ENCODE results near the gene ABCA2.

DNA sequence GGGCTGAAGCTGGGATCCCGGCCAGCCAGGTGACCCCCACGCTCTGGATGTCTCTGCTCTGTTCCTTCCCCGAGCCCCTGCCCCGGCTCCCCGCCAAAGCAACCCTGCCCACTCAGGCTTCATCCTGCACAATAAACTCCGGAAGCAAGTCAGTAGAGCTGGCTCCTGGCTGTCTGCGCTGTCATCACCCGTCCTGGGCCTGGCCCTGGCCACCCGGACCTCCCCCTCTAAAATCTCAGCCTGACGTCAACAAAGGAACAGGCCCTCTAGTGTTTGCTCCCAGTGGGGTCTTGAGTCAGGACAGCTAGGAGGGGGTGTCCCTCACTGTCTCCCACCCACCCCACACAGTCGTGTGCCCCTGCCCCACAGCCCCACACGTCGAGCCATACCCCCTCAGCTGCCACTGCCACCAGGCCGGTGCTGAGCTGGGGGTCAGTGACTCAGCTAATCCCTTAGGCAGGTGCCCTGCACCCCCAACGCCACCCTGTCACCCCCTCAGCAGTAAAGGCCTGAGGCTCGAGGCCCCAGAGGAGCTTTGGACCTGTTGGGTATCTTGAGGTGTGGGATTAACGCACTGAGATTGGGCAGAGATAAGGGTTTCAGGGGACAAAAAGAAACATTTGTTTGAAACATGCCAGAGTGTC is 46.3 kb downstream of the ABCA2 start:
- TF ChIP-seq, protein P1, sequence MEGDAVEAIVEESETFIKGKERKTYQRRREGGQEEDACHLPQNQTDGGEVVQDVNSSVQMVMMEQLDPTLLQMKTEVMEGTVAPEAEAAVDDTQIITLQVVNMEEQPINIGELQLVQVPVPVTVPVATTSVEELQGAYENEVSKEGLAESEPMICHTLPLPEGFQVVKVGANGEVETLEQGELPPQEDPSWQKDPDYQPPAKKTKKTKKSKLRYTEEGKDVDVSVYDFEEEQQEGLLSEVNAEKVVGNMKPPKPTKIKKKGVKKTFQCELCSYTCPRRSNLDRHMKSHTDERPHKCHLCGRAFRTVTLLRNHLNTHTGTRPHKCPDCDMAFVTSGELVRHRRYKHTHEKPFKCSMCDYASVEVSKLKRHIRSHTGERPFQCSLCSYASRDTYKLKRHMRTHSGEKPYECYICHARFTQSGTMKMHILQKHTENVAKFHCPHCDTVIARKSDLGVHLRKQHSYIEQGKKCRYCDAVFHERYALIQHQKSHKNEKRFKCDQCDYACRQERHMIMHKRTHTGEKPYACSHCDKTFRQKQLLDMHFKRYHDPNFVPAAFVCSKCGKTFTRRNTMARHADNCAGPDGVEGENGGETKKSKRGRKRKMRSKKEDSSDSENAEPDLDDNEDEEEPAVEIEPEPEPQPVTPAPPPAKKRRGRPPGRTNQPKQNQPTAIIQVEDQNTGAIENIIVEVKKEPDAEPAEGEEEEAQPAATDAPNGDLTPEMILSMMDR (IDR thresholded peaks at IDR 0.05) = no peak
- no peak for TF ChIP-seq POLR2A (IDR thresholded peaks at IDR 0.05)
